SU-DHL-6 (cell line): ENCODE data around the gene FAM186B.

Experiments used
- H2AFZ ChIP-seq: fragments of 200-600 bp; sonication (generic); 2 replicates; pipeline ENCODE4 v1.6.1; 2014; ENCODE audit warnings: low read depth, mild to moderate bottlenecking, moderate library complexity, mixed read lengths, antibody characterized with exemption, low read length; ENCODE audit not compliant: severe bottlenecking
- H3F3A ChIP-seq: fragments of 200-600 bp; shearing (Covaris generic); 2 replicates; pipeline ENCODE4 v1.6.0; 2016; ENCODE audit warnings: antibody characterized with exemption, mild to moderate bottlenecking; ENCODE audit not compliant: insufficient read depth
- H3K27ac ChIP-seq: fragments of 200-600 bp; sonication (generic); 2 replicates; pipeline ENCODE4 v1.5.1; 2016; ENCODE audit warnings: low read depth, mild to moderate bottlenecking, low read length, moderate library complexity, mixed read lengths
- H3K27me3 ChIP-seq: fragments of 200-600 bp; sonication (generic), shearing (Covaris generic); 2 replicates; pipeline ENCODE4 v1.6.0; 2014; ENCODE audit warnings: mild to moderate bottlenecking, low read length
- H3K36me3 ChIP-seq: fragments of 200-600 bp; sonication (generic); 2 replicates; pipeline ENCODE4 v1.6.1; 2014; ENCODE audit warnings: mild to moderate bottlenecking, low read length, mixed read lengths
- H3K4me2 ChIP-seq: fragments of 300-600, 200-600 bp; shearing (Covaris generic), sonication (generic); 2 replicates; pipeline ENCODE4 v1.6.0; 2014; ENCODE audit warnings: low read length, low read depth, mild to moderate bottlenecking; ENCODE audit not compliant: poor library complexity, severe bottlenecking
- H3K4me3 ChIP-seq: fragments of 200-600 bp; sonication (generic); 2 replicates; pipeline ENCODE4 v1.5.1; 2014; ENCODE audit warnings: antibody characterized with exemption, low read length, mild to moderate bottlenecking, mixed read lengths; ENCODE audit not compliant: insufficient read depth, poor library complexity, severe bottlenecking
- H3K79me2 ChIP-seq: fragments of 200-600 bp; sonication (generic); 2 replicates; pipeline ENCODE4 v1.6.1; 2014; ENCODE audit warnings: mild to moderate bottlenecking, low read length, moderate library complexity; ENCODE audit not compliant: insufficient read depth
- H3K9ac ChIP-seq: fragments of 200-600 bp; sonication (generic); 2 replicates; pipeline ENCODE4 v1.7.0; 2014; ENCODE audit warnings: mild to moderate bottlenecking, low read length
- H3K9me2 ChIP-seq: fragments of 200-600 bp; sonication (generic); replicated peaks from 2 replicates; pipeline ENCODE4 v1.6.1; 2014; ENCODE audit warnings: low read length; ENCODE audit not compliant: insufficient read depth
- H3K9me3 ChIP-seq: fragments of 200-600 bp; sonication (generic); 2 replicates; pipeline ENCODE4 v1.6.1; 2014; ENCODE audit warnings: low read length, mixed read lengths; ENCODE audit not compliant: insufficient read depth
- H4K20me1 ChIP-seq: fragments of 200-600 bp; sonication (generic); 2 replicates; pipeline ENCODE4 v1.6.1; 2014; ENCODE audit warnings: low read depth, mild to moderate bottlenecking, antibody characterized with exemption, low read length, moderate library complexity, mixed read lengths
- CTCF ChIP-seq: fragments of 200-600 bp; sonication (generic); IDR thresholded peaks from one replicate; pipeline ENCODE4 v1.5.1; 2017; ENCODE audit warnings: antibody characterized with exemption, mild to moderate bottlenecking, low read length, moderate library complexity; ENCODE audit not compliant: insufficient read depth, poor library complexity, severe bottlenecking
- EZH2phosphoT487 ChIP-seq: fragments of 200-600 bp; sonication (generic), shearing (Covaris generic); conservative IDR thresholded peaks from 2 replicates; pipeline ENCODE4 v1.6.1; 2018; ENCODE audit warnings: mild to moderate bottlenecking, antibody characterized with exemption, low read length, moderate library complexity, mixed read lengths

Gene FAM186B

GRCh38 chr12:49568442-49569162 lies 36.8 kb downstream of the FAM186B start:
- Histone ChIP-seq H3K27me3 (no peaks in the 10 kb centered on the region), H2AFZ (peak overlapping the region; percentile 91), H3K9me2 (no peaks in the 10 kb centered on the region), H3K4me3 (peak overlapping the region; percentile 87), H3K9me3 (no peaks in the 10 kb centered on the region), H3K79me2 (peaks cover 56% of the 10 kb centered on the region), H3F3A (no peaks in the 10 kb centered on the region), H3K4me2 (peak overlapping the region; percentile 76), H4K20me1 (no peaks in the 10 kb centered on the region), H3K9ac (peak overlapping the region; percentile 85), H3K27ac (peak overlapping the region; percentile 68; the same call in 1 of the 2 replicates), H3K36me3 (peaks cover under 1% of the 10 kb centered on the region; the same call in 1 of the 2 replicates)
- TF ChIP-seq CTCF (no peak), EZH2phosphoT487 (no peak)

- TF ChIP-seq EZH2phosphoT487 (no peak), CTCF (no peak)
- Histone ChIP-seq H3K36me3 (no peaks in the 10 kb centered on the region), H3K27me3 (no peaks in the 10 kb centered on the region), H4K20me1 (no peaks in the 10 kb centered on the region), H3K79me2 (peaks cover 56% of the 10 kb centered on the region), H3K4me2 (peak within 1 kb of the TSS; percentile 76), H3K9me3 (no peaks in the 10 kb centered on the region), H3K4me3 (peak within 1 kb of the TSS; percentile 87), H3K9ac (peak within 1 kb of the TSS; percentile 85), H2AFZ (peak within 1 kb of the TSS; percentile 91), H3F3A (no peaks in the 10 kb centered on the region), H3K9me2 (no peaks in the 10 kb centered on the region), H3K27ac (peak within 1 kb of the TSS; percentile 68)
These were observed 37.6 kb downstream of the FAM186B start, which contains the start of gene MCRS1 for GRCh38 chr12:49567611-49568441. Gene MCRS1, minus strand, starts transcription at chr12:49568142. Its CDS starts 1,411 bp downstream, at chr12:49566731.

- Histone ChIP-seq H3K9me2 (no peaks in the 10 kb centered on the region), H2AFZ (peak overlapping the region; percentile 91), H3K4me3 (peak overlapping the region; percentile 87), H3K9ac (peak overlapping the region; percentile 85), H3K4me2 (peak overlapping the region; percentile 76), H3K79me2 (peaks cover 56% of the 10 kb centered on the region), H3K27ac (peak overlapping the region; percentile 68; the same call in 1 of the 2 replicates), H3K9me3 (no peaks in the 10 kb centered on the region), H3F3A (no peaks in the 10 kb centered on the region), H3K27me3 (no peaks in the 10 kb centered on the region), H4K20me1 (no peaks in the 10 kb centered on the region), H3K36me3 (no peaks in the 10 kb centered on the region)
- TF ChIP-seq EZH2phosphoT487 = no peak
- no peak for TF ChIP-seq CTCF
These were observed 38.2 kb downstream of the FAM186B start for GRCh38 chr12:49567302-49567610.
